Kidney (tissue), 14 donors: ENCODE results near the gene SMG6. TPM values are rescaled to one million over a fixed set of nuclear protein-coding genes. Genes with fewer than 3 reads are reported as not detected.

Experiments
- DNase-seq, 5 donors: peaks; one replicate each; pipeline ENCODE4 v3.0.0-alpha.2; 2013 to 2020
- FAIRE-seq: peaks from 2 replicates; lab custom pipeline; 2012; peaks lifted over from hg19 to GRCh38; lab: Jason Lieb, UNC
- H3K27ac ChIP-seq, 2 donors: one replicate each; pipeline ENCODE4 v1.7.0; 2013; ENCODE audit warnings: low read depth in 2 of 2, low read length in 2 of 2, inconsistent platforms in 1 of 2
- H3K27me3 ChIP-seq: one replicate; pipeline ENCODE4 v1.7.1; 2013; ENCODE audit warnings: low read length, inconsistent platforms; ENCODE audit not compliant: control insufficient read depth, insufficient read depth
- H3K36me3 ChIP-seq, 3 donors: one replicate each; pipeline versions ENCODE4 v1.7.0 to v1.7.1; 2013; ENCODE audit warnings: low read length in 3 of 3, control low read depth in 1 of 3, inconsistent platforms in 1 of 3; ENCODE audit not compliant: insufficient read depth in 3 of 3, control insufficient read depth in 2 of 3
- H3K4me1 ChIP-seq, 3 donors: one replicate each; pipeline versions ENCODE4 v1.7.0 to v1.7.1; 2013; ENCODE audit warnings: low read length in 3 of 3, inconsistent platforms in 1 of 3, low read depth in 1 of 3; ENCODE audit not compliant: control insufficient read depth in 2 of 3, insufficient read depth in 2 of 3
- H3K4me3 ChIP-seq, 3 donors: one replicate each; pipeline versions ENCODE4 v1.7.0 to v1.8.1; 2013; ENCODE audit warnings: low read length in 3 of 3, control low read depth in 1 of 3, inconsistent platforms in 1 of 3
- H3K9ac ChIP-seq, 3 donors: one replicate each; pipeline versions ENCODE4 v1.7.0 to v1.7.1; 2013; ENCODE audit warnings: low read length in 3 of 3, control low read depth in 1 of 3, inconsistent platforms in 1 of 3
- H3K9me3 ChIP-seq, 3 donors: one replicate each; pipeline versions ENCODE4 v1.7.0 to v1.7.1; 2013; ENCODE audit warnings: low read length in 3 of 3, control low read depth in 1 of 3, inconsistent platforms in 1 of 3; ENCODE audit not compliant: control insufficient read depth in 2 of 3, insufficient read depth in 1 of 3
- intact Hi-C: fragments of 100-400 bp; cut with DNase I; formaldehyde crosslinking; loops from one replicate; pipeline ENCODE4 v1.11.1; 2022
- polyA plus RNA-seq: library from polyadenylated mRNA; stranded (reverse); fragments of 350-450 nt; fragmentation: Illumina TruSeq; extraction: RNeasy Lipid Tissue Mini Kit (QIAGEN cat#74804); gene quantifications from one replicate; pipeline ENCODE4 v1.2.3, GENCODE V29; 2014; ENCODE audit warnings: low read depth, low replicate concordance; ENCODE audit not compliant: insufficient read depth
- total RNA-seq: library from RNA; stranded (reverse); fragmentation: NEBNext Ultra II Directional; extraction: Animal tissue kit (Norgen Biotek cat#: 25700); gene quantifications from one replicate; pipeline ENCODE4 v1.2.1, GENCODE V29; 2021
- TF ChIP-seq, protein P1 (sequence below): IDR thresholded peaks from 3 replicates; pipeline ENCODE4 v1.5.1; 2012; ENCODE audit warnings: mild to moderate bottlenecking, moderate library complexity, borderline replicate concordance; ENCODE audit not compliant: insufficient read depth; ENCODE audit errors: extremely low read depth
- donor health status: control.
- donor health status: control.
- donor health status: control.
- donor health status: control.
- donor health status: control.
- donor health status: DM: yes; HTN: yes; CAD: no.
- donor health status: Normal renal cell carcinoma (clear cell type).

Gene SMG6
- total and polyA plus RNA-seq, 2 donors from 2014 or later: 20.6 to 37.3 TPM

DNA sequence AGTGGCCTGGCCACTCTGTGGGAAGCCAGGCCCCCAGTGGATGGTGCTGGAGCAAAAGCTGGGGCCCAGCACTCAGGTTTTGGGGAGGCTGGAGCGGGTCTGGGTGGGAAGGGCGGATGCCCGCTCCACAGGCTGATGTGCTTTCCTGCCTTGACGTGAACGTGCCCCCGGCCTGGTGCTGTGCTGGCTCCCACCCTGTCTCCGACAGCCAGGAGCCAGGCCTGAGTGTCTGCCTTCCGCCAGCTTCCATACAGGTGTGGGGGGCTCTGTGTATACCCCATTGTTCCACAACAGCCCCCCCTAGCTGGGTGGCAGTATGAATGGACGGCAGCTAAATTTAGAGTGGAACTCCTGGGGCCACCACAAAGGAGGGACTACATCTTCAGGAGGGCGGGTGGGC, 228.7 kb downstream of the SMG6 start:
- intact Hi-C loops: no loop called here
- no peaks in the 10 kb centered on the region for H3K27me3 ChIP-seq
- FAIRE-seq (no peak), DNase-seq (peak in 1 of 5 donors; percentile 6)
- TF ChIP-seq, protein P1, sequence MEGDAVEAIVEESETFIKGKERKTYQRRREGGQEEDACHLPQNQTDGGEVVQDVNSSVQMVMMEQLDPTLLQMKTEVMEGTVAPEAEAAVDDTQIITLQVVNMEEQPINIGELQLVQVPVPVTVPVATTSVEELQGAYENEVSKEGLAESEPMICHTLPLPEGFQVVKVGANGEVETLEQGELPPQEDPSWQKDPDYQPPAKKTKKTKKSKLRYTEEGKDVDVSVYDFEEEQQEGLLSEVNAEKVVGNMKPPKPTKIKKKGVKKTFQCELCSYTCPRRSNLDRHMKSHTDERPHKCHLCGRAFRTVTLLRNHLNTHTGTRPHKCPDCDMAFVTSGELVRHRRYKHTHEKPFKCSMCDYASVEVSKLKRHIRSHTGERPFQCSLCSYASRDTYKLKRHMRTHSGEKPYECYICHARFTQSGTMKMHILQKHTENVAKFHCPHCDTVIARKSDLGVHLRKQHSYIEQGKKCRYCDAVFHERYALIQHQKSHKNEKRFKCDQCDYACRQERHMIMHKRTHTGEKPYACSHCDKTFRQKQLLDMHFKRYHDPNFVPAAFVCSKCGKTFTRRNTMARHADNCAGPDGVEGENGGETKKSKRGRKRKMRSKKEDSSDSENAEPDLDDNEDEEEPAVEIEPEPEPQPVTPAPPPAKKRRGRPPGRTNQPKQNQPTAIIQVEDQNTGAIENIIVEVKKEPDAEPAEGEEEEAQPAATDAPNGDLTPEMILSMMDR: no peak
- peaks cover 0 to 8% (median 8%) of the 10 kb centered on the region in 3 donors for H3K36me3 ChIP-seq
- H3K4me3 ChIP-seq: no peak overlapping the region
- H3K9ac ChIP-seq: no peak overlapping the region
- no peaks in the 10 kb centered on the region for H3K9me3 ChIP-seq
- peak overlapping the region; percentile 57 to 63 for H3K27ac ChIP-seq
- peaks cover 0 to 9% (median 2%) of the 10 kb centered on the region in 3 donors for H3K4me1 ChIP-seq

DNA sequence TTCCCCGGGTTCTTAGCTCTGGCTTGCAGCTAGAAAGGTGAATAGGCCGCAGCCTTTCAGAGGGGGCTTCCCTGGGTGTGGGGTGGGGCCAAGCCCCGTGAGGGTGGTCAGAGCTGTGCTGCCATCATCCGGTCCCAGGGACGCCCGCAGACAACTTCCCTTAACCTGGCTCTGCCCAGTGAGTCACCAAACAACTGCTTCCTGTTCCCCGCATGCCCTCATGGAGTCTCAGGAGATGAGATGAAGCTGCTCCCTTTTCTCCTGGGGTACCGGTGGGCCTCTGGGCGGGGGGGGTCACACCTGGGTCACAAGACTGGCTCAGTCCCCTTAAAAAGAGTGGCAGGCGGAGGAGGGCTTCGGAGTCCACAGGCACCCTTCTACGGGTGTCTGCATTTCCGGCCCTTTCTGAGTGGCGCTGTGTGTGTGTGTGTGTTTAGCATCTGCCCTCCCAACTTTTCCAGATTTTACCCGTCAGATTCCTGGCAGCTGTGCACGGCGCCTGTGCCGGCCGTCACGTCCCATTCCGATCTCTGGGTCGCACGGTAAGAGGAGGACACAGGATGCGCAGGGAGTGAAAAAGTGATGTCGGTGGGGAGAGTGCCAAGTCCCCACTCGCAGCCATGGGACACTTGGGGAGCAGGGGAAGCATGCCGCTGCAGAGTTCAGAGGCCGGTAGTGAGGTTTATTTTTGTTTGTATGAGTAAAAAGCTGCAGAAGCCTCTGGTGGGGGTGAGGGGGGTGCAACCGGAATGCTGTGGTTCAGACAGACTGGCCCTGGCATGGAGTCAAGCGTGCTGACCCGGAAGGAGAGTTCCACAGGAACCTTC, 231.9 kb downstream of the SMG6 start:
- Histone ChIP-seq H3K36me3 (no peaks in the 10 kb centered on the region), H3K4me1 (peaks cover 0 to 18% (median 4%) of the 10 kb centered on the region in 3 donors), H3K4me3 (no peak overlapping the region), H3K9me3 (no peaks in the 10 kb centered on the region), H3K9ac (peak overlapping the region in 1 of 3 donors; percentile 23), H3K27ac (peak overlapping the region; percentile 83 to 90), H3K27me3 (no peaks in the 10 kb centered on the region)
- intact Hi-C loops: no loop called here
- peak in 4 of 5 donors; percentile 65 to 90 (median 78) for DNase-seq
- FAIRE-seq: no peak
- TF ChIP-seq, protein P1: no peak

GRCh38 chr17:2071024-2071385, 232.6 kb downstream of the SMG6 start:
- TF ChIP-seq, protein P1: no peak
- Histone ChIP-seq H3K27ac (peak overlapping the region; percentile 83 to 90), H3K4me3 (no peak overlapping the region), H3K36me3 (peaks cover 0 to 3% (median 0%) of the 10 kb centered on the region in 3 donors), H3K9me3 (no peaks in the 10 kb centered on the region), H3K4me1 (peaks cover 0 to 18% (median 7%) of the 10 kb centered on the region in 3 donors), H3K27me3 (no peaks in the 10 kb centered on the region), H3K9ac (peak overlapping the region in 1 of 3 donors; percentile 23)
- FAIRE-seq (no peak), DNase-seq (no peak)
- intact Hi-C loops: no loop called here
